Mesendoderm (in vitro differentiated cells): ENCODE measurements around the gene PLA2G4A.
A peak's percentile ranks its signal among the peaks of the same experiment; 100 is the strongest.

ENCODE experiments used
- DNase-seq: peaks from one replicate; pipeline ENCODE4 v3.0.0; 2013
- H2AK5ac ChIP-seq: 2 replicates; pipeline ENCODE4 v1.6.1; 2013; ENCODE audit warnings: low read length, inconsistent platforms
- H2BK120ac ChIP-seq: 2 replicates; pipeline ENCODE4 v1.6.1; 2013; ENCODE audit warnings: low read depth, mild to moderate bottlenecking, low read length, moderate library complexity, mixed read lengths
- H2BK15ac ChIP-seq: replicated peaks from 2 replicates; pipeline ENCODE4 v1.6.1; 2013; ENCODE audit warnings: low read depth, mild to moderate bottlenecking, moderate library complexity
- H2BK5ac ChIP-seq: 2 replicates; pipeline ENCODE4 v1.6.1; 2013; ENCODE audit warnings: low read length, inconsistent platforms
- H3K18ac ChIP-seq: 2 replicates; pipeline ENCODE4 v1.6.1; 2013; ENCODE audit warnings: mild to moderate bottlenecking, low read length, mixed read lengths
- H3K23ac ChIP-seq: one replicate; pipeline ENCODE4 v1.6.1; 2013; ENCODE audit warnings: low read length
- H3K27ac ChIP-seq: 2 replicates; pipeline ENCODE4 v1.5.1; 2013; ENCODE audit warnings: low read depth, mild to moderate bottlenecking, inconsistent platforms, low read length, moderate library complexity
- H3K27me3 ChIP-seq: 2 replicates; pipeline ENCODE4 v1.6.1; 2013; ENCODE audit warnings: low read length, control low read depth, mild to moderate bottlenecking, inconsistent platforms; ENCODE audit not compliant: insufficient read depth, poor library complexity
- H3K36me3 ChIP-seq: 2 replicates; pipeline ENCODE4 v1.6.1; 2013; ENCODE audit warnings: low read length, inconsistent platforms; ENCODE audit not compliant: control insufficient read depth, insufficient read depth
- H3K4ac ChIP-seq: one replicate; pipeline ENCODE4 v1.6.1; 2013; ENCODE audit warnings: low read depth, mild to moderate bottlenecking, low read length, moderate library complexity
- H3K4me1 ChIP-seq: 2 replicates; pipeline ENCODE4 v1.6.1; 2013; ENCODE audit warnings: low read depth, low read length, inconsistent platforms; ENCODE audit not compliant: control insufficient read depth
- H3K4me2 ChIP-seq: 2 replicates; pipeline ENCODE4 v1.6.1; 2013; ENCODE audit warnings: low read length
- H3K4me3 ChIP-seq: 2 replicates; pipeline ENCODE4 v1.5.1; 2013; ENCODE audit warnings: mild to moderate bottlenecking, low read length
- H3K56ac ChIP-seq: one replicate; pipeline ENCODE4 v1.6.1; 2013; ENCODE audit warnings: low read length
- H3K79me1 ChIP-seq: 2 replicates; pipeline ENCODE4 v1.6.1; 2013; ENCODE audit warnings: low read length, inconsistent platforms
- H3K79me2 ChIP-seq: 2 replicates; pipeline ENCODE4 v1.6.1; 2013; ENCODE audit warnings: mild to moderate bottlenecking, low read length; ENCODE audit not compliant: control insufficient read depth, insufficient read depth
- H3K9ac ChIP-seq: 2 replicates; pipeline ENCODE4 v1.6.1; 2013; ENCODE audit warnings: low read length, inconsistent platforms
- H4K5ac ChIP-seq: one replicate; pipeline ENCODE4 v1.6.1; 2013; ENCODE audit warnings: low read length
- H4K8ac ChIP-seq: one replicate; pipeline ENCODE4 v1.6.1; 2013; ENCODE audit warnings: low read depth, mild to moderate bottlenecking, control low read depth, low read length, moderate library complexity
- WGBS: extraction: QIAGEN DNeasy Blood & Tissue Kit; methylation state at CpG from one replicate; pipeline ENCODE4 v1.1.7; 2013; ENCODE audit warnings: low lambda C conversion rate, missing lambda C conversion rate; ENCODE audit not compliant: insufficient coverage; ENCODE audit errors: extremely low coverage; 5-methylcytosine and 5-hydroxymethylcytosine counted together

PLA2G4A gene

GRCh38 chr1:186948535-186948934 is 119.8 kb downstream of the PLA2G4A start:
- H3K4ac ChIP-seq, result no peak overlapping the region

GRCh38 chr1:186949173-186949572 is 120.4 kb downstream of the PLA2G4A start:
- no peak overlapping the region for H3K4me3 ChIP-seq
- no peak overlapping the region for H2BK120ac ChIP-seq
- no peak overlapping the region for H3K4ac ChIP-seq
- no peak overlapping the region for H3K4me2 ChIP-seq
- no peak for DNase-seq
- no peak overlapping the region for H4K8ac ChIP-seq
- H2AK5ac ChIP-seq, result no peak overlapping the region
- no peak overlapping the region for H2BK5ac ChIP-seq
- H3K9ac ChIP-seq, result no peak overlapping the region
- no peaks in the 10 kb centered on the region for H3K79me1 ChIP-seq
- no peak overlapping the region for H4K5ac ChIP-seq
- H3K27ac ChIP-seq, result no peak overlapping the region
- H3K56ac ChIP-seq, result no peak overlapping the region
- H2BK15ac ChIP-seq, result no peak overlapping the region
- no peaks in the 10 kb centered on the region for H3K79me2 ChIP-seq
- H3K4me1 ChIP-seq, result no peaks in the 10 kb centered on the region
- no CpG with 5 or more reads among the region's 1 CpG for WGBS
- H3K23ac ChIP-seq, result no peak overlapping the region
- no peaks in the 10 kb centered on the region for H3K27me3 ChIP-seq
- H3K18ac ChIP-seq, result no peak overlapping the region
- H3K36me3 ChIP-seq, result no peaks in the 10 kb centered on the region

More at GRCh38 chr1:186948535-186948934, 119.8 kb downstream of the PLA2G4A start:
- no peaks in the 10 kb centered on the region for H3K4me1 ChIP-seq
- H3K27me3 ChIP-seq, result no peaks in the 10 kb centered on the region
- H4K5ac ChIP-seq, result no peak overlapping the region
- H3K79me2 ChIP-seq, result no peaks in the 10 kb centered on the region
- H3K23ac ChIP-seq, result no peak overlapping the region
- no peak overlapping the region for H2BK120ac ChIP-seq
- H3K4me2 ChIP-seq, result no peak overlapping the region
- H3K9ac ChIP-seq, result no peak overlapping the region
- H3K18ac ChIP-seq, result peak overlapping the region; percentile 60
- no CpG with 5 or more reads among the region's 4 CpGs for WGBS
- H2BK5ac ChIP-seq, result peak overlapping the region; percentile 15
- no peaks in the 10 kb centered on the region for H3K79me1 ChIP-seq
- no peak overlapping the region for H3K27ac ChIP-seq
- DNase-seq, result no peak
- H3K56ac ChIP-seq, result no peak overlapping the region
- no peak overlapping the region for H2BK15ac ChIP-seq
- no peaks in the 10 kb centered on the region for H3K36me3 ChIP-seq
- no peak overlapping the region for H3K4me3 ChIP-seq
- no peak overlapping the region for H2AK5ac ChIP-seq
- H4K8ac ChIP-seq, result no peak overlapping the region

- Histone ChIP-seq H2AK5ac (no peak overlapping the region), H2BK15ac (no peak overlapping the region), H3K36me3 (no peaks in the 10 kb centered on the region), H3K4me2 (no peak overlapping the region), H3K4me3 (no peak overlapping the region), H3K23ac (no peak overlapping the region), H2BK5ac (no peak overlapping the region), H3K4me1 (no peaks in the 10 kb centered on the region), H3K18ac (no peak overlapping the region), H3K4ac (no peak overlapping the region), H3K27ac (no peak overlapping the region), H3K56ac (no peak overlapping the region), H3K9ac (no peak overlapping the region), H3K27me3 (no peaks in the 10 kb centered on the region), H3K79me2 (no peaks in the 10 kb centered on the region), H2BK120ac (no peak overlapping the region), H4K8ac (no peak overlapping the region), H3K79me1 (no peaks in the 10 kb centered on the region), H4K5ac (no peak overlapping the region)
- no peak for DNase-seq
- WGBS, result no CpG with 5 or more reads among the region's 4 CpGs
Measured at GRCh38 chr1:186950547-186950946, 121.8 kb downstream of the PLA2G4A start.

- no peak overlapping the region for H3K56ac ChIP-seq
- H3K4me3 ChIP-seq, result no peak overlapping the region
- no CpG with 5 or more reads among the region's 2 CpGs for WGBS
- no peak overlapping the region for H3K4me2 ChIP-seq
- no peak overlapping the region for H3K18ac ChIP-seq
- H3K4me1 ChIP-seq, result no peaks in the 10 kb centered on the region
- H3K4ac ChIP-seq, result no peak overlapping the region
- H3K36me3 ChIP-seq, result no peaks in the 10 kb centered on the region
- H3K9ac ChIP-seq, result no peak overlapping the region
- H3K79me2 ChIP-seq, result no peaks in the 10 kb centered on the region
- no peak overlapping the region for H4K8ac ChIP-seq
- H2AK5ac ChIP-seq, result no peak overlapping the region
- no peak for DNase-seq
- H3K27me3 ChIP-seq, result no peaks in the 10 kb centered on the region
- no peak overlapping the region for H3K23ac ChIP-seq
- no peak overlapping the region for H4K5ac ChIP-seq
- H3K27ac ChIP-seq, result no peak overlapping the region
- H3K79me1 ChIP-seq, result no peaks in the 10 kb centered on the region
- no peak overlapping the region for H2BK5ac ChIP-seq
- H2BK120ac ChIP-seq, result no peak overlapping the region
- no peak overlapping the region for H2BK15ac ChIP-seq
Measured at GRCh38 chr1:186953876-186954275, 125.1 kb downstream of the PLA2G4A start.

- Histone ChIP-seq H3K4me3 (no peak overlapping the region), H4K5ac (no peak overlapping the region), H3K79me1 (no peaks in the 10 kb centered on the region), H3K27ac (no peak overlapping the region), H3K27me3 (no peaks in the 10 kb centered on the region), H2BK5ac (no peak overlapping the region), H3K4ac (no peak overlapping the region), H3K36me3 (no peaks in the 10 kb centered on the region), H4K8ac (no peak overlapping the region), H3K79me2 (no peaks in the 10 kb centered on the region), H2BK120ac (no peak overlapping the region), H3K4me2 (no peak overlapping the region), H2BK15ac (no peak overlapping the region), H3K56ac (no peak overlapping the region), H3K9ac (no peak overlapping the region), H2AK5ac (no peak overlapping the region), H3K18ac (no peak overlapping the region), H3K4me1 (no peaks in the 10 kb centered on the region), H3K23ac (no peak overlapping the region)
- DNase-seq, result no peak
- no CpG with 5 or more reads among the region's 2 CpGs for WGBS
Measured at GRCh38 chr1:186957314-186957713, 128.6 kb downstream of the PLA2G4A start.

GRCh38 chr1:186958520-186958919 is 129.8 kb downstream of the PLA2G4A start:
- no CpG with 5 or more reads among the region's 2 CpGs for WGBS
- H4K8ac ChIP-seq, result no peak overlapping the region
- H3K27me3 ChIP-seq, result no peaks in the 10 kb centered on the region
- H3K56ac ChIP-seq, result no peak overlapping the region
- no peaks in the 10 kb centered on the region for H3K79me1 ChIP-seq
- H3K4me3 ChIP-seq, result no peak overlapping the region
- no peaks in the 10 kb centered on the region for H3K4me1 ChIP-seq
- no peak overlapping the region for H4K5ac ChIP-seq
- DNase-seq, result no peak
- no peak overlapping the region for H3K4me2 ChIP-seq
- no peak overlapping the region for H3K9ac ChIP-seq
- H3K79me2 ChIP-seq, result no peaks in the 10 kb centered on the region
- H3K27ac ChIP-seq, result no peak overlapping the region
- no peak overlapping the region for H2AK5ac ChIP-seq
- no peak overlapping the region for H3K18ac ChIP-seq
- no peak overlapping the region for H2BK5ac ChIP-seq
- H2BK15ac ChIP-seq, result no peak overlapping the region
- H3K4ac ChIP-seq, result no peak overlapping the region
- no peaks in the 10 kb centered on the region for H3K36me3 ChIP-seq
- no peak overlapping the region for H3K23ac ChIP-seq
- no peak overlapping the region for H2BK120ac ChIP-seq
